HEK293T (cell line): Measurements from ENCODE around the gene UCMA.
"Not testable (repeated sequence)": the region's sequence is repeated elsewhere in the genome, so short reads cannot be mapped to it uniquely, and the experiment has no call there.

Experiments
- ARNT ChIP-seq: fragments of 450-650 bp; IDR thresholded peaks from 2 replicates; pipeline ENCODE4 v1.6.1; 2017; ENCODE audit warnings: mild to moderate bottlenecking
- BHLHE40 ChIP-seq: fragments of 450-650 bp; IDR thresholded peaks from 2 replicates; pipeline ENCODE4 v1.6.1; 2016; ENCODE audit warnings: mild to moderate bottlenecking, moderate library complexity, borderline replicate concordance
- ELF4 ChIP-seq: fragments of 450-650 bp; IDR thresholded peaks from 2 replicates; pipeline ENCODE4 v1.6.1; 2017; ENCODE audit warnings: antibody characterized with exemption
- FOXA1 ChIP-seq: fragments of 450-650 bp; IDR thresholded peaks from 2 replicates; pipeline ENCODE4 v1.6.1; 2016; ENCODE audit warnings: mild to moderate bottlenecking
- FOXK2 ChIP-seq: fragments of 450-650 bp; IDR thresholded peaks from 2 replicates; pipeline ENCODE4 v1.6.1; 2016; ENCODE audit warnings: mild to moderate bottlenecking
- FOXM1 ChIP-seq: fragments of 450-650 bp; IDR thresholded peaks from 2 replicates; pipeline ENCODE4 v1.6.1; 2017; ENCODE audit warnings: mild to moderate bottlenecking, borderline replicate concordance
- HDGF ChIP-seq: fragments of 450-650 bp; IDR thresholded peaks from 2 replicates; pipeline ENCODE4 v1.6.1; 2017; ENCODE audit warnings: antibody characterized with exemption, borderline replicate concordance
- LEF1 ChIP-seq: fragments of 450-650 bp; IDR thresholded peaks from 2 replicates; pipeline ENCODE4 v1.6.1; 2017; ENCODE audit warnings: mild to moderate bottlenecking, borderline replicate concordance
- NFRKB ChIP-seq: fragments of 450-650 bp; IDR thresholded peaks from 2 replicates; pipeline ENCODE4 v1.6.1; 2016; ENCODE audit warnings: mild to moderate bottlenecking, moderate library complexity
- SP1 ChIP-seq: fragments of 450-650 bp; IDR thresholded peaks from 2 replicates; pipeline ENCODE4 v1.6.1; 2017
- SUZ12 ChIP-seq: fragments of 450-650 bp; IDR thresholded peaks from 2 replicates; pipeline ENCODE4 v1.6.1; 2016; ENCODE audit warnings: mild to moderate bottlenecking
- TARDBP ChIP-seq: fragments of 450-650 bp; IDR thresholded peaks from 2 replicates; pipeline ENCODE4 v1.6.1; 2016

DNA sequence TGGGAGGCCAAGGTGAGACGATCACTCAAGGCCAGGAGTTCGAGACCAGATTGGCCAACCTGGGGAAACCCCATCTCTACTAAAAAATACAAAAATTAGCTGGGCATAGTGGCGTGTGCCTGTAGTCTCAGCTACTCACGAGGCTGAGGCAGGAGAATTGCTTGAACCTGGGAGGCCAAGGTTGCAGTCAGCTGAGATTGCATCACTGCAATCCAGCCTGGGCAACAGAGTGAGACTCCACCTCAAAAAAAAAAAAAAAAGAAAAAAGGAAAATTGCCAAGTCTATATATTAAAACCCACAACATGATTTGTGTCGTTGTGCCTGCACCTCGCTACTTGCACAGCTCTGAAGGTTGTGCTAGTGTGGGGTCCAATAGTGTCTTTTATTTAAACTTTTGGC is 48.2 kb upstream of the UCMA start:
- not testable (repeated sequence) for TF ChIP-seq SUZ12, ARNT, SP1, FOXK2, FOXM1, BHLHE40, ELF4, TARDBP, NFRKB, HDGF, LEF1, FOXA1
